Endothelial cell of umbilical vein (primary cell): ENCODE results near the gene RGS12. TPM values are rescaled to one million over a fixed set of nuclear protein-coding genes. Genes with fewer than 3 reads are reported as not detected.

Experiments used
- BruUV-seq: library from RNA; stranded (reverse); fragments of 400-500 nt; replicated peaks from 2 replicates; lab custom pipeline; 2021; lab: Mats Ljungman, UMichigan
- CTCF ChIA-PET: fragments of 300-600, 350-600 bp; sonication (Branson Sonifier 250); formaldehyde crosslinking; loops from one replicate; lab custom pipeline; 2021; ENCODE audit warnings: antibody characterized with exemption, inconsistent platforms; lab: Charles Lee
- POLR2A ChIA-PET: fragments of 300-600, 350-600 bp; sonication (Branson Sonifier 250); formaldehyde crosslinking; loops from one replicate; lab custom pipeline; 2021; ENCODE audit warnings: antibody characterized with exemption, inconsistent platforms; lab: Charles Lee
- DNase-seq: peaks from one replicate; pipeline ENCODE4 v3.0.0-alpha.2; 2011; ENCODE audit warnings: low read depth, low spot score
- FAIRE-seq: peaks from 2 replicates; lab custom pipeline; 2011; peaks lifted over from hg19 to GRCh38; lab: Jason Lieb, UNC
- H2AFZ ChIP-seq: 2 replicates; pipeline ENCODE4 v1.6.0; 2012; ENCODE audit warnings: low read depth, low read length, control low read depth, inconsistent platforms
- H3K27ac ChIP-seq: 2 replicates; pipeline ENCODE4 v1.5.1; 2011; ENCODE audit warnings: low read depth, mild to moderate bottlenecking, control low read depth, low read length, moderate library complexity; ENCODE audit not compliant: insufficient read depth
- H3K27me3 ChIP-seq, 2 experiments: 2 replicates each; pipeline versions ENCODE4 v1.6.0 to v1.6.1; 2011; ENCODE audit warnings: low read length in 2 of 2, mixed read lengths in 1 of 2; ENCODE audit not compliant: control insufficient read depth in 2 of 2, insufficient read depth in 2 of 2
- H3K36me3 ChIP-seq, 2 experiments: 2 replicates in 1 of 2; 3 replicates in 1 of 2; pipeline ENCODE4 v1.5.1; 2011; ENCODE audit warnings: low read length in 2 of 2, mild to moderate bottlenecking in 1 of 2, moderate library complexity in 1 of 2; ENCODE audit not compliant: control insufficient read depth in 2 of 2, insufficient read depth in 2 of 2; ENCODE audit errors: extremely low read depth in 1 of 2
- H3K4me1 ChIP-seq: 3 replicates; pipeline ENCODE4 v1.5.1; 2011; ENCODE audit warnings: mild to moderate bottlenecking, low read length; ENCODE audit not compliant: control insufficient read depth, insufficient read depth; ENCODE audit errors: extremely low read depth
- H3K4me2 ChIP-seq: 2 replicates; pipeline ENCODE4 v1.6.1; 2011; ENCODE audit warnings: low read length, control low read depth, mixed read lengths; ENCODE audit not compliant: insufficient read depth
- H3K4me3 ChIP-seq, 3 experiments: fragments of 200-600 bp in 1 of 3; sonication (generic), shearing (Covaris generic) in 1 of 3; replicated peaks in 1 of 3; 2 replicates each; pipeline ENCODE4 v1.5.1; 2011 to 2016; ENCODE audit warnings: control low read depth in 3 of 3, low read length in 3 of 3, mild to moderate bottlenecking in 2 of 3, inconsistent platforms in 1 of 3, low read depth in 1 of 3, moderate library complexity in 1 of 3; ENCODE audit not compliant: insufficient read depth in 1 of 3
- H3K79me2 ChIP-seq: 2 replicates; pipeline ENCODE4 v1.6.0; 2012; ENCODE audit warnings: low read length, inconsistent platforms; ENCODE audit not compliant: control insufficient read depth, insufficient read depth
- H3K9ac ChIP-seq: replicated peaks from 2 replicates; pipeline ENCODE3; 2011; ENCODE audit warnings: low read length, control low read depth; ENCODE audit not compliant: insufficient read depth; ENCODE audit errors: extremely low read depth
- H3K9me1 ChIP-seq: replicated peaks from 3 replicates; pipeline ENCODE4 v1.6.0; 2011; ENCODE audit warnings: mild to moderate bottlenecking, low read length; ENCODE audit not compliant: control insufficient read depth, insufficient read depth; ENCODE audit errors: extremely low read depth
- H3K9me3 ChIP-seq: replicated peaks from 2 replicates; pipeline ENCODE4 v1.5.1; 2012; ENCODE audit warnings: low read length, inconsistent platforms; ENCODE audit not compliant: control insufficient read depth, insufficient read depth
- H4K20me1 ChIP-seq: replicated peaks from 2 replicates; pipeline ENCODE3; 2011; ENCODE audit warnings: mild to moderate bottlenecking, low read length; ENCODE audit not compliant: control insufficient read depth, insufficient read depth; ENCODE audit errors: extremely low read depth
- CTCF ChIP-seq, 2 donors: IDR thresholded peaks; 1 replicate in 1 of 2; 2 replicates in 1 of 2; pipeline ENCODE4 v1.5.1; 2011; ENCODE audit warnings: low read length in 2 of 2, mild to moderate bottlenecking in 2 of 2, moderate library complexity in 2 of 2, control low read depth in 1 of 2, inconsistent platforms in 1 of 2, low read depth in 1 of 2; ENCODE audit not compliant: insufficient read depth in 1 of 2; ENCODE audit errors: extremely low read depth in 1 of 2
- EZH2 ChIP-seq: IDR thresholded peaks from 2 replicates; pipeline ENCODE4 v1.6.1; 2012; ENCODE audit warnings: borderline replicate concordance, low read depth, mild to moderate bottlenecking, moderate library complexity, low read length, inconsistent platforms; ENCODE audit not compliant: severe bottlenecking
- FOS ChIP-seq: IDR thresholded peaks from 2 replicates; pipeline ENCODE4 v1.6.1; 2011; ENCODE audit warnings: mild to moderate bottlenecking, low read length, moderate library complexity, borderline replicate concordance; ENCODE audit not compliant: insufficient read depth
- GATA2 ChIP-seq: IDR thresholded peaks from 2 replicates; pipeline ENCODE4 v1.7.0; 2011; ENCODE audit warnings: low read depth, mild to moderate bottlenecking, moderate library complexity, mixed read lengths, low read length; ENCODE audit not compliant: insufficient read length, insufficient read depth
- JUN ChIP-seq: IDR thresholded peaks from 2 replicates; pipeline ENCODE4 v1.6.1; 2011; ENCODE audit warnings: borderline replicate concordance, low read depth; ENCODE audit not compliant: insufficient read length, insufficient read depth
- MYC ChIP-seq: IDR thresholded peaks from one replicate; pipeline ENCODE4 v1.6.1; 2011; ENCODE audit warnings: mild to moderate bottlenecking, low read depth, low read length
- POLR2A ChIP-seq: IDR thresholded peaks from 2 replicates; pipeline ENCODE4 v1.6.1; 2012; ENCODE audit warnings: low read depth, mild to moderate bottlenecking, control low read depth, low read length
- POLR2AphosphoS5 ChIP-seq: IDR thresholded peaks from 2 replicates; pipeline ENCODE4 v1.6.1; 2012; ENCODE audit warnings: low read depth, mild to moderate bottlenecking, control low read depth, low read length, moderate library complexity; ENCODE audit not compliant: insufficient read depth
- dilution Hi-C: fragments of 300-500 bp; cut with MboI; formaldehyde crosslinking; loops from one replicate; pipeline ENCODE4 v1.15.0; 2019; ENCODE audit warnings: low sequenced_read_pairs; ENCODE audit not compliant: extremely low pct_ligation_motif_present
- intact Hi-C: fragments of 100-400 bp; cut with micrococcal nuclease; formaldehyde crosslinking; loops from one replicate; pipeline ENCODE4 v1.10.0; 2022
- polyA plus RNA-seq, 4 experiments: library from polyadenylated mRNA; depleted of rRNA in 3 of 4; stranded (reverse) in 3 of 4; unstranded in 1 of 4; fragments of >200 nt; gene quantifications; 2 replicates each; pipeline versions ENCODE4 v1.2.1 to v1.2.3, GENCODE V29; 2011 to 2012; ENCODE audit warnings: missing spikeins in 1 of 4
- total RNA-seq: library from RNA; stranded (reverse); gene quantifications from 2 replicates; pipeline ENCODE4 v1.2.3, GENCODE V29; 2021
- TF ChIP-seq, protein P1 (sequence below): IDR thresholded peaks from 2 replicates; pipeline ENCODE4 v1.6.1; 2011; ENCODE audit not compliant: insufficient read depth, insufficient read length

Gene RGS12
- total and polyA plus RNA-seq, 2 donors (not counting 3 experiments of a cell fraction or from before 2014, with no cell fraction given) = 65.2 to 75.4 TPM

- H2AFZ ChIP-seq = no peak within 1 kb of the TSS
- no peak for TF ChIP-seq CTCF (IDR thresholded peaks at IDR 0.05; ENCODE audit: extremely low read depth in 1 of 2, insufficient read depth in 1 of 2, low read depth in 1 of 2, low read length in 2 of 2)
- TF ChIP-seq, protein P1, sequence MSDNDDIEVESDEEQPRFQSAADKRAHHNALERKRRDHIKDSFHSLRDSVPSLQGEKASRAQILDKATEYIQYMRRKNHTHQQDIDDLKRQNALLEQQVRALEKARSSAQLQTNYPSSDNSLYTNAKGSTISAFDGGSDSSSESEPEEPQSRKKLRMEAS = no peak
- no peak for TF ChIP-seq FOS
- TF ChIP-seq MYC = no peak
- no peak for TF ChIP-seq JUN
- TF ChIP-seq EZH2 = no peak
- TF ChIP-seq POLR2A = no peak
- no peak for TF ChIP-seq GATA2
- no peak for TF ChIP-seq POLR2AphosphoS5
- no peaks in the 10 kb centered on the region for H3K9me1 ChIP-seq
- no peak within 1 kb of the TSS for H3K9ac ChIP-seq
- no peaks in the 10 kb centered on the region for H3K36me3 ChIP-seq
- no peaks in the 10 kb centered on the region for H3K79me2 ChIP-seq
- dilution Hi-C loops (no loop called here), intact Hi-C loops (loop anchor here (10.0 kb wide), 1 partner anchor 176 kb away; no protein-coding TSS in a partner anchor)
- ChIA-PET CTCF (interaction anchor here (1.0 to 1.3 kb wide), 2 partner anchors 10 to 67 kb away, joined by 3 read pairs; no protein-coding TSS in a partner anchor), POLR2A (no interaction called here)
- no peaks in the 10 kb centered on the region for H3K9me3 ChIP-seq
- H3K27me3 ChIP-seq = no peaks in the 10 kb centered on the region
- H3K27ac ChIP-seq = no peak within 1 kb of the TSS
- no peak within 1 kb of the TSS for H3K4me3 ChIP-seq
- no peaks in the 10 kb centered on the region for H4K20me1 ChIP-seq
- no peak within 1 kb of the TSS for H3K4me2 ChIP-seq
- no peaks in the 10 kb centered on the region for H3K4me1 ChIP-seq
- DNase-seq = no peak
- BruUV-seq = no TSS peak
- no peak for FAIRE-seq
Measured at GRCh38 chr4:3248811-3249661, 43.8 kb upstream of the RGS12 start, which contains the start of gene MSANTD1. Gene MSANTD1, plus strand, starts transcription at chr4:3249159. Its CDS starts 64 bp downstream, at chr4:3249223.
